ENCODE results near the gene ZGPAT.

- TF ChIP-seq POLR2A (IDR thresholded peaks at IDR 0.05; ENCODE audit: low read length), result no peak
- no peak for TF ChIP-seq GATA1 (IDR thresholded peaks at IDR 0.05; ENCODE audit: low read depth, low read length)
Measured at GRCh38 chr20:63698739-63699465, 8.9 kb upstream of the ZGPAT start.

Data from erythroblast (primary cell).